HG02884 (cell line): ENCODE results near the gene C11orf68.
A peak's percentile ranks its signal among the peaks of the same experiment; 100 is the strongest.
"Not testable (repeated sequence)": the region's sequence is repeated elsewhere in the genome, so short reads cannot be mapped to it uniquely, and the experiment has no call there.

Source experiments
- ATAC-seq: cut with Tn5 transposase; IDR thresholded peaks from one replicate; pipeline ENCODE4 v1.9.1; 2021; ENCODE audit warnings: mild to moderate bottlenecking, moderate library complexity; ENCODE audit not compliant: unreplicated experiment

The C11orf68 gene

GRCh38 chr11:65918211-65919140, at the start of gene C11orf68:
Gene C11orf68, minus strand, starts transcription at chr11:65919062. Its CDS starts 31 bp downstream, at chr11:65919031.
- ATAC-seq: peak; percentile 43

DNA sequence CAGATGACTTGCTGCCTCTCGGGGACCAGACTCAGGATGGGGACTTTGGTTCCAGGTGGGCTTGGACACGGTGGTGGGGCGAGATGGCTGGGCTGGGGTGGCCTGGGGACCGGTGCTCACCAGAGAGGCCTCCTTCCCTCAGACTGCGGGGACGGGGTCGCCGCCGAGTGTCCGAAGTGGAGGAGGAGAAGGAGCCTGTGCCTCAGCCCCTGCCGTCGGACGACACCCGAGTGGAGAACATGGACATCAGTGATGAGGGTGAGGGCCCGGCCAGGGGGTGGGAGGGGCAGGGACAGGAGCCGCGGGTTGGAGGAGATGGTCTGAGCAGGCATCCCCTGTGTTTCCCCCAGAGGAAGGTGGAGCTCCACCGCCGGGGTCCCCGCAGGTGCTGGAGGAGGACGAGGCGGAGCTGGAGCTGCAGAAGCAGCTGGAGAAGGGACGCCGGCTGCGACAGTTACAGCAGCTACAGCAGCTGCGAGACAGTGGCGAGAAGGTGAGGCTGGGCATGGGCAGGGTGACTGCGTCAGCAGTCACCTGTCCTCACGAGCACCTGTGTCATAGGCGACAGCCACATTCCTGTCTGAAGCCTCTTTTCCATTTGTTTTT, 48.6 kb upstream of the C11orf68 start:
- no peak for ATAC-seq

- ATAC-seq: no peak
Observed at GRCh38 chr11:65965986-65966762, 47.3 kb upstream of the C11orf68 start.

DNA sequence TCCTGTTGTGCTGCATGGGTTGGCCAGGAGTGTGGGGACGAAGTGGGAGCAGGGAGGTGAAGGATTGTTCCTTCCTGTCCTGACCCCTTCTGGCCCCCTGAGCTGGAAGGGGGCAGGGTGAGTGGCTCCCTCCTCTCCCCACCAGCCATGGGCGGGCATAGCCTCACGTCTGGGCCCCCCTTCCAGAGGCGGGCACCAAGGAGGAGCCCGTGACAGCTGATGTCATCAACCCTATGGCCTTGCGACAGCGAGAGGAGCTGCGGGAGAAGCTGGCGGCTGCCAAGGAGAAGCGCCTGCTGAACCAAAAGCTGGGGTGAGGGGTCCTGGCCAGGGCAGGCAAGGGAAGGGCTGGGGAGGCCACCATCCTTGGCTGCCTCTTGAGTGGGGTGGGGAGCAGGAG, 46.0 kb upstream of the C11orf68 start:
- ATAC-seq: no peak

DNA sequence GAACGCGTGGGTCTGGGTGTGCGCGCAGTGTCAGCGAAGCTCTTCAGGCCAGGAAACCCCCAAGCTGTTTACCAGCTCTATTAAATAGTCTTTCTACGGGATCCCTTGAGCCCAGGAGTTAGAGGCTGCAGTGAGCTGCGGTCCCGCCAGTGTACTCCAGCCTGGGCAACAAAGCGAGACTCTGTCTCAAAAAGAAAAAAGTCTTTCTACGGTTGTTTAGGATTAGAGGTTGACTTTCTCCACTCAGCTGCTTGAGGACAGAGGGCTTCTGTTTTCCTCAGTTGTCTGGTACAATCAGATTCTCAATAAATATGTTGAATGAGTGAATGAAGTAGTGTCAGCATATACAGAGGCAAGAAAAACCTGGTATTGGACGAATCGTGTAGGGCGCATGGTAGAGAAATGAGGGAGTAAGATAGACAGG, 43.3 kb upstream of the C11orf68 start:
- ATAC-seq: no peak

DNA sequence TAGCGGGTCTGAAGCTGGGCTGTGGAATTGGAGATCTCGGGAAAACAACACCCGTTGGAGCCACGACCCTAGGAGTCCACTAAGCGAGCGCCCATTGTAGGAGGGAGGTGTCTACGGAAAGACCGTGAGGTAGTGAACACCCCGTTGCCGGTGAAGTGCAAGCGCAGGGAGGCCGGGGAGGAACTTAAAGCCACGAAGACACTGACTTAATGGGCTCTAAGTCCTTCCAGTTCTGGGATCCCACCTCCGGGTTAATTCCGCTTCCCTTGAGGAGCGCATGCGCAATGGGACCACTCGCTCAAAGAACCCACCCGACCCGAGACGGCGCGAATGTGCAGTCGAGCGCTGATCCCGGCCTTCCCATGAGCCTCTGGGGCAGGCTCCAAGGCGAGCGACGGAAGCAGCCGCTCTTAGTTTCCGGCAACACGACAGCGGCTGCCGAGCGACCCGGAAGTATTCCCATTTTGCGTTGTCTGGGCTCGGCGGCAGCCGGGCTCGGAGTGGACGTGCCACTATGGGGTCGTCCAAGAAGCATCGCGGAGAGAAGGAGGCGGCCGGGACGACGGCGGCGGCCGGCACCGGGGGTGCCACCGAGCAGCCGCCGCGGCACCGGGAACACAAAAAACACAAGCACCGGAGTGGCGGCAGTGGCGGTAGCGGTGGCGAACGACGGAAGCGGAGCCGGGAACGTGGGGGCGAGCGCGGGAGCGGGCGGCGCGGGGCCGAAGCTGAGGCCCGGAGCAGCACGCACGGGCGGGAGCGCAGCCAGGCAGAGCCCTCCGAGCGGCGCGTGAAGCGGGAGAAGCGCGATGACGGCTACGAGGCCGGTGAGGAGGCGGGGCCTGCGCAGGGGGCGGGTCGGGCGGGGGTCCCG, 42.6 kb upstream of the C11orf68 start, which contains the start of gene SART1:
SART1 (plus strand) TSS at position 468 of the 874 bp plus-strand sequence; CDS start at position 515, 47 bp downstream.
- ATAC-seq: peak; percentile 77

- no peak for ATAC-seq
Observed at GRCh38 chr11:65960824-65961266, 42.0 kb upstream of the C11orf68 start.

- ATAC-seq: no peak
Observed at GRCh38 chr11:65958774-65959420, 40.0 kb upstream of the C11orf68 start.

GRCh38 chr11:65958291-65958690, 39.4 kb upstream of the C11orf68 start:
- no peak for ATAC-seq

- no peak for ATAC-seq
Observed at GRCh38 chr11:65954771-65955170, 35.9 kb upstream of the C11orf68 start.

GRCh38 chr11:65953471-65953870, 34.6 kb upstream of the C11orf68 start:
- ATAC-seq: no peak

DNA sequence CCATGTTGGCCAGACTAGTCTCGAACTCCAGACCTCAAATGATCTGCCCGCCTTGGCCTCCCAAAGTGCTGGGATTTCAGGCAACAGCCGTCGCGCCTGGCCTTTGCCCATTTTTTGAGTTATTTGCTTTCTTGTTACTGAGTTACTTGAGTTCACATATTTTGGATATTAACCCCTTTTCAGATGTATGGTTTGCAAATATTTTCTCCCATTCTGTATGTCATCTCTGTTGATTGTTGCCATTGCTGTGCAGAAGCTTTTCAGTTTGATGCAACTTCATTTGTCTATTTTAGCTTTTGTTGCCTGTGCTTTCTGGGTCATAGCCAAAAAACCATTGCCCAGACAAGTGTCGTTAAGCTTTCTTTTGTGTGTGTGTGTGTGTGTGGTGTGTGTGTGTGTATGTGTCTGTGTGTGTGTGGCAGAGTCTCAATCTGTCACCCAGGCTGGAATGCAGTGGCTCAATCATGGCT, 33.2 kb upstream of the C11orf68 start:
- no peak for ATAC-seq

DNA sequence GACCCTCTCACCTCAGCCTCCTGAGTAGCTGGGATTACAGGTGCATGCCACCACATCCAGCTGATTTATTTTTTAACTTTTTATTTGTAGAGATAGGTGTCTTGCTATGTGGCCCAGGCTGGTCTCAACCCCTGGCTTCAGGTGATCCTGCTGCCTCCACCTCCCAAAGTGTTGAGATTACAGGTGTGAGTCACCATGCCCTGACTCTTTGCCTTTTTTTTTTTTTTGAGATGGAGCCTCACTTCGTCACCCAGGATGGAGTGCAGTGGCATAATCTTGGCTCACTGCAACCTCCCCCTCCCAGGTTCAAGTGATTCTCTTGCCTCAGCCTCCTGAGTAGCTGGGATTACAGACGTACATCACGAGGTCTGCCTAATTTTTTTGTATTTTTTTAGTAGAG, 32.8 kb upstream of the C11orf68 start:
- not testable (repeated sequence) for ATAC-seq

- not testable (repeated sequence) for ATAC-seq
Observed at GRCh38 chr11:65950711-65951110, 31.8 kb upstream of the C11orf68 start.

DNA sequence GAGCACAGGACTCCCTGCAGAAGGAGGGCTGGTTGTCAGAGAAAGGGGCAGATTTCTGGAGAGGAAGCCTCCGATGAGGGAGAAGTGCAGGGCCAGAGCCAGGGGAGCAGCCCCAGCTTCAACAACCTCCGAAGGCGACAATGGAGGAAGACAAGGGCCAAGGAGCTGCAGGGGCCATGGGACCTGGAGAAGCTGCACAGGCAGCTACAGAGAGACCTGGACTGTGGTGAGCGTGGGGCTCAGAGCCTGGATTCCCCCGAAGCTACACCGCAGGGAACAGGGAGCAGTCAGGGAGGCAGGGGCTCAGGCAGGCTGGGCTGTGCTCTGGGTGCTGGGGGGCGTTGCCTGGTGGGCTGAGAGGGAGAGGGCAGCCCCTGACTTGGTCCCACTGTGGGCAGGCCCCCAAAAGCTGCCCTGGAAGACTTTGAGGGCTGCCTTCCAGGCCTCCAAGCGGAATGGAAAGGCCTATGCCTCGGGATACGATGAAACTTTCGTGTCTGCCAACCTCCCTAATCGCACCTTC, 28.8 kb upstream of the C11orf68 start:
- ATAC-seq: no peak

DNA sequence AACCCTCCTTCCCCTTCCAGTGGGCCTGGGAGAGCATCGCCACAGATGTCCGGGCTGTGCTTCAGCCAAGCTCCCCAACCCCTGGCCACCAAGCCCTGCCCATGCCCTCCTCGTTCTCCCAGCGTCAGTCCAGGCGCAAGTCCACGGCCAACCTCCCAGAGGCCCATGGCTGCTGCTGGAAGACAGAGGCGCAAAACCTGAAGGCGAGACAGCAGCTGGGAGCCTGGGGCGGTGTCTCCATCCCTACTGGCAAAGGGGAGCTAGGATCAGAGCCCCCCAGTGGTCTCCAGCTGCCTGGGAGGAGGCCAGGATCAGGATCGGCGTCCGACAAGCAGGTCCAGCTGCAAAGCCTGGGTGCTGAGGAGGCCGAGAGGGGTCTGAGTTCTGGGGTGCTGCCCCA, 28.3 kb upstream of the C11orf68 start:
- ATAC-seq: no peak

DNA sequence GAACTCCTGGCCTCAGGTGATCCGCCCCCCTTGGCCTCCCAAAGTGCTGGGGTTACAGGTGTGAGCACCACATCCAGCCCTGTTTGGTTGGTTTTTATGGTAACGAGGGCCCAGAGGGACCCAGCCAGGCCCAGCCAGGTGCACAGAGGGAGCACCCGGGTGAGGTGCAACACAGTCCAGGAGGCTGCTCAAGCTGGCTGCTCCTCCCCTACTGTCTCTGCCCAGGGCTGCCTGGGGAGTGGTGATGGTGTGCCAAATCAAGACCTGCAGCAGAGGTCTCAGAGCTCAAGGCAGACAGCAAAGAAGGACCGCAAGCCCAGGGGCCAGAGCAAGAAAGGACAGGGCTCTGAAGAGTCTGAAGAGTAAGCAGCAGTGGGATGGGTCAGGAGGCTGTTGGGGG, 27.8 kb upstream of the C11orf68 start:
- ATAC-seq: no peak

GRCh38 chr11:65945941-65946558, 27.2 kb upstream of the C11orf68 start:
- no peak for ATAC-seq

DNA sequence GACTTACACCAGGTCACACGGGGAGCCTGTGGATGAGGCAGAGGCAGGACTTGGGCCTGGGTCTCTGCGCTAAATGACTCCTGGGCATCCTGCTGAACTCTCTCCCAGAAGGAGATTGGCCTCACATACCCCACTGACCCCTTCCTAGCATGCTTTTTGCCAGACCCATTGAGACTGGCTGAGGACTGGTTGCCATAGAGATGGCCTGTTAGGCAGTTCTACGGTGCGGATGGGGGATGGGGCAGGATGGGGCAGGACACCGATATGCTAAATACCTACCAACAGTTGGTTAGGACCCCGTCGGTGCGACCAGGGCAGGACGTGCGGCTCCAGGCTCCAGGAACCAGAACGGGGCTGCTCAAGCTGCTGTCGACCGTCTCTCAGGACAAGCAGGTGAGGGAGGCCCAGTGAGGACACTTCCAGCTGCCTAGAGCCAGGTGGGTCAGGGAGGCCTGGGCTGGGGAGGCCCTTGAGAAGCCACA, 26.6 kb upstream of the C11orf68 start, which contains the start of gene TSGA10IP:
TSGA10IP (plus strand) TSS at position 51 of the 482 bp plus-strand sequence; CDS start at position 247, 196 bp downstream.
- no peak for ATAC-seq
